GM23338 (cell line): Measurements from ENCODE around the gene TBCEL. TPM values are rescaled to one million over a fixed set of nuclear protein-coding genes. Genes with fewer than 3 reads are reported as not detected.

Experiments used
- CREB1 ChIP-seq: fragments of 250-450 bp; sonication (Bioruptor Pico); IDR thresholded peaks from 2 replicates; pipeline ENCODE4 v1.5.0; 2020; ENCODE audit warnings: low read depth, mild to moderate bottlenecking, moderate library complexity
- ETS1 ChIP-seq: IDR thresholded peaks from 2 replicates; pipeline ENCODE4 v1.6.1; 2016; ENCODE audit warnings: antibody characterized with exemption
- EZH2 ChIP-seq: fragments of 200-600 bp; sonication (generic); IDR thresholded peaks from one replicate; pipeline ENCODE4 v1.8.0; 2017; ENCODE audit warnings: antibody characterized with exemption, mild to moderate bottlenecking, low read depth; ENCODE audit not compliant: unreplicated experiment
- EZH2phosphoT487 ChIP-seq: fragments of 200-600 bp; sonication (generic); IDR thresholded peaks from one replicate; pipeline ENCODE4 v1.8.1; 2018; ENCODE audit warnings: antibody characterized with exemption; ENCODE audit not compliant: unreplicated experiment
- NANOG ChIP-seq: IDR thresholded peaks from 2 replicates; pipeline ENCODE4 v1.6.1; 2016; ENCODE audit warnings: antibody characterized with exemption, borderline replicate concordance
- POLR2AphosphoS5 ChIP-seq: IDR thresholded peaks from 2 replicates; pipeline ENCODE4 v1.6.1; 2016; ENCODE audit warnings: antibody characterized with exemption, low read depth
- polyA plus RNA-seq: library from polyadenylated mRNA; unstranded; fragments of >200 nt; fragmentation: Nextera tagmentation; extraction: Ambion mirVana; gene quantifications from 2 replicates; pipeline ENCODE4 v1.2.1, GENCODE V29; 2016
- total RNA-seq: library from RNA; depleted of rRNA; stranded (reverse); fragments of >200 nt; shearing (Covaris generic); gene quantifications from 2 replicates; pipeline ENCODE4 v1.2.3, GENCODE V29; 2014
- TF ChIP-seq, protein P1 (sequence below): fragments of 250-450 bp; sonication (Bioruptor Pico); IDR thresholded peaks from 2 replicates; pipeline ENCODE4 v1.5.0; 2020; ENCODE audit warnings: mild to moderate bottlenecking, moderate library complexity

TBCEL gene
- total and polyA plus RNA-seq, 2 experiments from 2014 or later: 5.4 to 16.2 TPM

GRCh38 chr11:121110871-121111724 lies 87.2 kb downstream of the TBCEL start (continued):
- TF ChIP-seq, protein P1, sequence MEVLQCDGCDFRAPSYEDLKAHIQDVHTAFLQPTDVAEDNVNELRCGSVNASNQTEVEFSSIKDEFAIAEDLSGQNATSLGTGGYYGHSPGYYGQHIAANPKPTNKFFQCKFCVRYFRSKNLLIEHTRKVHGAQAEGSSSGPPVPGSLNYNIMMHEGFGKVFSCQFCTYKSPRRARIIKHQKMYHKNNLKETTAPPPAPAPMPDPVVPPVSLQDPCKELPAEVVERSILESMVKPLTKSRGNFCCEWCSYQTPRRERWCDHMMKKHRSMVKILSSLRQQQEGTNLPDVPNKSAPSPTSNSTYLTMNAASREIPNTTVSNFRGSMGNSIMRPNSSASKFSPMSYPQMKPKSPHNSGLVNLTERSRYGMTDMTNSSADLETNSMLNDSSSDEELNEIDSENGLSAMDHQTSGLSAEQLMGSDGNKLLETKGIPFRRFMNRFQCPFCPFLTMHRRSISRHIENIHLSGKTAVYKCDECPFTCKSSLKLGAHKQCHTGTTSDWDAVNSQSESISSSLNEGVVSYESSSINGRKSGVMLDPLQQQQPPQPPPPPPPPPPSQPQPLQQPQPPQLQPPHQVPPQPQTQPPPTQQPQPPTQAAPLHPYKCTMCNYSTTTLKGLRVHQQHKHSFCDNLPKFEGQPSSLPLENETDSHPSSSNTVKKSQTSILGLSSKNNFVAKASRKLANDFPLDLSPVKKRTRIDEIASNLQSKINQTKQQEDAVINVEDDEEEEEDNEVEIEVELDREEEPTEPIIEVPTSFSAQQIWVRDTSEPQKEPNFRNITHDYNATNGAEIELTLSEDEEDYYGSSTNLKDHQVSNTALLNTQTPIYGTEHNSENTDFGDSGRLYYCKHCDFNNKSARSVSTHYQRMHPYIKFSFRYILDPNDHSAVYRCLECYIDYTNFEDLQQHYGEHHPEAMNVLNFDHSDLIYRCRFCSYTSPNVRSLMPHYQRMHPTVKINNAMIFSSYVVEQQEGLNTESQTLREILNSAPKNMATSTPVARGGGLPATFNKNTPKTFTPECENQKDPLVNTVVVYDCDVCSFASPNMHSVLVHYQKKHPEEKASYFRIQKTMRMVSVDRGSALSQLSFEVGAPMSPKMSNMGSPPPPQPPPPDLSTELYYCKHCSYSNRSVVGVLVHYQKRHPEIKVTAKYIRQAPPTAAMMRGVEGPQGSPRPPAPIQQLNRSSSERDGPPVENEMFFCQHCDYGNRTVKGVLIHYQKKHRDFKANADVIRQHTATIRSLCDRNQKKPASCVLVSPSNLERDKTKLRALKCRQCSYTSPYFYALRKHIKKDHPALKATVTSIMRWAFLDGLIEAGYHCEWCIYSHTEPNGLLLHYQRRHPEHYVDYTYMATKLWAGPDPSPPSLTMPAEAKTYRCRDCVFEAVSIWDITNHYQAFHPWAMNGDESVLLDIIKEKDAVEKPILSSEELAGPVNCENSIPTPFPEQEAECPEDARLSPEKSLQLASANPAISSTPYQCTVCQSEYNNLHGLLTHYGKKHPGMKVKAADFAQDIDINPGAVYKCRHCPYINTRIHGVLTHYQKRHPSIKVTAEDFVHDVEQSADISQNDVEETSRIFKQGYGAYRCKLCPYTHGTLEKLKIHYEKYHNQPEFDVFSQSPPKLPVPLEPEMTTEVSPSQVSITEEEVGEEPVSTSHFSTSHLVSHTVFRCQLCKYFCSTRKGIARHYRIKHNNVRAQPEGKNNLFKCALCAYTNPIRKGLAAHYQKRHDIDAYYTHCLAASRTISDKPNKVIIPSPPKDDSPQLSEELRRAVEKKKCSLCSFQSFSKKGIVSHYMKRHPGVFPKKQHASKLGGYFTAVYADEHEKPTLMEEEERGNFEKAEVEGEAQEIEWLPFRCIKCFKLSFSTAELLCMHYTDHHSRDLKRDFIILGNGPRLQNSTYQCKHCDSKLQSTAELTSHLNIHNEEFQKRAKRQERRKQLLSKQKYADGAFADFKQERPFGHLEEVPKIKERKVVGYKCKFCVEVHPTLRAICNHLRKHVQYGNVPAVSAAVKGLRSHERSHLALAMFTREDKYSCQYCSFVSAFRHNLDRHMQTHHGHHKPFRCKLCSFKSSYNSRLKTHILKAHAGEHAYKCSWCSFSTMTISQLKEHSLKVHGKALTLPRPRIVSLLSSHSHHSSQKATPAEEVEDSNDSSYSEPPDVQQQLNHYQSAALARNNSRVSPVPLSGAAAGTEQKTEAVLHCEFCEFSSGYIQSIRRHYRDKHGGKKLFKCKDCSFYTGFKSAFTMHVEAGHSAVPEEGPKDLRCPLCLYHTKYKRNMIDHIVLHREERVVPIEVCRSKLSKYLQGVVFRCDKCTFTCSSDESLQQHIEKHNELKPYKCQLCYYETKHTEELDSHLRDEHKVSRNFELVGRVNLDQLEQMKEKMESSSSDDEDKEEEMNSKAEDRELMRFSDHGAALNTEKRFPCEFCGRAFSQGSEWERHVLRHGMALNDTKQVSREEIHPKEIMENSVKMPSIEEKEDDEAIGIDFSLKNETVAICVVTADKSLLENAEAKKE (CRISPR knock-in tag): no peak
- TF ChIP-seq POLR2AphosphoS5: no peak
- no peak for TF ChIP-seq EZH2phosphoT487
- no peak for TF ChIP-seq CREB1
- TF ChIP-seq ETS1: no peak
- TF ChIP-seq NANOG: no peak
- no peak for TF ChIP-seq EZH2
